Middle frontal gyrus (tissue), 1 donor: Measurements from ENCODE around the gene PCYT2.

Experiments
- DNase-seq: peaks from one replicate; pipeline ENCODE4 v3.0.0-alpha.2; 2015; ENCODE audit warnings: low spot score; ENCODE audit errors: extremely low spot score

PCYT2 gene

GRCh38 chr17:81914103-81914850 is 3.1 kb upstream of the PCYT2 start:
- no peak for DNase-seq

GRCh38 chr17:81913394-81914102 is 2.3 kb upstream of the PCYT2 start:
- no peak for DNase-seq

GRCh38 chr17:81912441-81913309 is 1.5 kb upstream of the PCYT2 start:
- DNase-seq, result no peak

GRCh38 chr17:81911969-81912368 is 770 bp upstream of the PCYT2 start:
- DNase-seq, result no peak

- no peak for DNase-seq
Measured at GRCh38 chr17:81910840-81911276, 341 bp downstream of the PCYT2 start.

GRCh38 chr17:81909966-81910839 is 996 bp downstream of the PCYT2 start:
- DNase-seq, result no peak

- no peak for DNase-seq
Measured at GRCh38 chr17:81909231-81909630, 2.0 kb downstream of the PCYT2 start.

- no peak for DNase-seq
Measured at GRCh38 chr17:81908793-81909192, 2.4 kb downstream of the PCYT2 start.

GRCh38 chr17:81907219-81908145 is 3.7 kb downstream of the PCYT2 start:
- DNase-seq, result no peak

- no peak for DNase-seq
Measured at GRCh38 chr17:81906476-81907218, 4.6 kb downstream of the PCYT2 start.

GRCh38 chr17:81905993-81906392 is 5.2 kb downstream of the PCYT2 start:
- no peak for DNase-seq

- no peak for DNase-seq
Measured at GRCh38 chr17:81905424-81905875, 5.7 kb downstream of the PCYT2 start.

GRCh38 chr17:81904600-81905423 is 6.4 kb downstream of the PCYT2 start:
- DNase-seq, result no peak

GRCh38 chr17:81903896-81904599 is 7.2 kb downstream of the PCYT2 start:
- no peak for DNase-seq

- DNase-seq, result no peak
Measured at GRCh38 chr17:81903415-81903831, 7.8 kb downstream of the PCYT2 start.

GRCh38 chr17:81902653-81903414 is 8.4 kb downstream of the PCYT2 start:
- DNase-seq, result no peak
